HG03097 (cell line): ENCODE measurements around the gene PXDN.
"Not testable (repeated sequence)": the region's sequence is repeated elsewhere in the genome, so short reads cannot be mapped to it uniquely, and the experiment has no call there.

Experiments used
- ATAC-seq: cut with Tn5 transposase; IDR thresholded peaks from one replicate; pipeline ENCODE4 v1.9.1; 2021; ENCODE audit not compliant: unreplicated experiment, low FRiP score

Gene PXDN

DNA sequence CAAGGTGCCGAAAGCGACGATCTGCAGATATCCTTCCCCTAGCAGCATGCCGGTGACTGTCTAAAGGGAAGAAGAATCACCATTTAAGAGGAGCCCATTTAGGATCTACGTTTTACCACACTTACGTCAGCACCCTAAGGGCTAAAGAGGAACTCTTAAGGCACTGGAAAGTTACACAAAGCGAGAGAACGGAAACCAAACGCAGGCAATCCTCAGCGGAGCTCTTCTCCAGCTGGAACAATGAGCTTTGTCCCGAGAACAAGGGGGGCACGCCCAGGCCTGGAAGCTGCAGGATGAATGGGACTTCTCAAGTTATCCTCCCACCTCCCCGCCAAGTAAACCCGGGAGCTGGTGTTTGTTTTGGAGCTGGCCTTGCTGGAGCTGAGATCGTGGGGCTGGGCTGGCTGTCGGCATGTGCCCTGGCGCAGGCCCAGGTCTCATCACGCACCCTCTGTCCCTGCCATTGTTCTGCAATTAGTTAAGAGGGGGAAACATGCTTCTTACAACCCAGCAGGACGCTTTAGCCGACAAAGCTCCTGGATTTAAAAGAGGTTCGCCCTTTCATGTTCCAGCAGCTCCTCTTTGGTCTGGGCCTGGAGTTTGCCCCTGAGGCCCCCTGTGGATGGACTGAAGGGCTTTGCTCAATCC lies 36.4 kb downstream of the PXDN start:
- no peak for ATAC-seq

DNA sequence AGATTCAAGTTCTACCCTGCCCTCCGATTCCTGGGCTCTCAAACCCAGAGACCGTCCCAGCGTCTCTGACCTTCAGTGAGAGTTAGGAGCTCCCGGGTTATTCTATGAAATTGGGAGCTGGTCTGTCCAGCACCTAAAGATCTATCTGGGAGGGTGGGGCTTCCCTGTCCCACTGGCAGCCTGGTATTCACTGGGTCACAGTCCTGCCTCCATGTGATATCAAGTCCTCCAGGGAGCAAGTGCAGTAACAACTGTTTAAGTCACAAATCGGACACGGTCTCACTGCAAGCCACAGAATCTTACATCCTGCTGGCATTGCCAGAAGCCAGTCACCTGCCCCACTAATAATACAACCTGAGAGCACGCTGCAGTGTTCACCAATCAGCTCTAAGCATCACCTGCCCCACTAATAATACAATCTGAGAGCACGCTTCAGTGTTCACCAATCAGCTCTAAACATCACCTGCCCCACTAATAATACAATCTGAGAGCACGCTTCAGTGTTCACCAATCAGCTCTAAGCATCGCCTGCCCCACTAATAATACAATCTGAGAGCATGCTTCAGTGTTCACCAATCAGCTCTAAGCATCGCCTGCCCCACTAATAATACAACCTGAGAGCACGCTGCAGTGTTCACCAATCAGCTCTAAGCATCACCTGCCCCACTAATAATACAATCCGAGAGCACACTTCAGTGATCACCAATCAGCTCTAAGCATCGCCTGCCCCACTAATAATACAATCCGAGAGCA lies 38.0 kb downstream of the PXDN start:
- ATAC-seq = not testable (repeated sequence)

DNA sequence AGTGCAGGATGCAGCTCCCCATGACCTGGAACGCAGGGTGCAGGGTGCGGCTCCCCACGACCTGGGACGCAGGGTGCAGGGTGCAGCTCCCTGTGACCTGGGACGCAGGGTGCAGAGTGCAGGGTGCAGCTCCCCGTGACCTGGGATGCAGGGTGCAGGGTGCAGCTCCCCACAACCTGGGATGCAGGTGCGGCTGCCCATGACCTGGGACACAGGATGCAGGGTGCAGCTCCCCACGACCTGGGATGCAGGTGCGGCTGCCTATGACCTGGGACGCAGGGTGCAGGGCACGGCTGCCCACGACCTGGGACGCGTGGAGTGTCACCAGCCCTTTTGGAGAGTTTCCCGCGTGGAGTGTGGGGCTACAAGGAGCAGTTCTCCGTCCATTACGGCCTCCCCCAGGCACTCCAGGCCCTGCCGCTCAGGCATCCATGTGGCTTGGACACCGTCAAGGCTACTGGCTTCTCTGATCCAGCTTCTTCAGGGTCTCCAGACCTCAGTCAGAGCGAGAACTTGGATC lies 38.7 kb downstream of the PXDN start:
- ATAC-seq = no peak

DNA sequence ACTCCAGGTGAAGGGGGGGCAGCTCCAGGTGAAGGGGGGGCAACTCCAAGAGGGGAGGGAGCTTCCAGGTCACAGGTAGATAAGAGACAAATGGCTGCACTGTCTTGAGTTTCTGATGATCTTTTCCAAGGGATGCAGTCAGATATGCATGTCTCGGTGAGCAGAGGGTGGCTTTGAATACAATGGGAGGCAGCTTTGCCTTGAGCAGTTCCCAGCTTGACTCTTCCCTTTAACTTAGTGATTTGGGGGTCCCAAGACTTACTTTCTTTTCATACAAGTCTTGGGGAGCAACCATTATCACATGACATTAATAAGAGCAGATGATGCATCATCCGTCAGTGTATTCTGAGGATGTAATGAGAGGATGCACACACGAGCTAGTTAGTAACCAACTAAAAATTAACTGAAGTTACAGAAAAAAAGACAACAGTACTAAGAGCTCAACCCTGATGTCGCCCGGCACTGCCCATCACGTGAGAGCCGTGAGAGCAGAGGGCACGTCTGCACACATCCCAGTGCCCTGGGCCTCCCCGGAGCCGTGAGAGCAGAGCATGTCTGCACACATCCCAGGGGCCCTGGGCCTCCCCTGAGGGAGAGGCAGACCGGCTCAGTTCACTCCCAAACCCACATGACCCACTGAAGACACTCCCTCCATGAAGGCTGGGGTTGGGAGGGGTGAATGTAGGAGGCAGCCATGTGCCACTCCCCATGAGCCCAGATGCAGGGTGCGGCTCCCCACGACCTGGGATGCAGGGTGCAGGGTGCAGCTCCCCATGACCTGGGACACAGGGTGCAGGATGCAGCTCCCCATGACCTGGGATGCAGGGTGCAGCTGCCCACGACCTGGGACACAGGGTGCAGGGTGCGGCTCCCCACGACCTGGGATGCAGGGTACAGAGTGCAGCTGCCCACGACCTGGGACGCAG lies 39.4 kb downstream of the PXDN start:
- no peak for ATAC-seq

DNA sequence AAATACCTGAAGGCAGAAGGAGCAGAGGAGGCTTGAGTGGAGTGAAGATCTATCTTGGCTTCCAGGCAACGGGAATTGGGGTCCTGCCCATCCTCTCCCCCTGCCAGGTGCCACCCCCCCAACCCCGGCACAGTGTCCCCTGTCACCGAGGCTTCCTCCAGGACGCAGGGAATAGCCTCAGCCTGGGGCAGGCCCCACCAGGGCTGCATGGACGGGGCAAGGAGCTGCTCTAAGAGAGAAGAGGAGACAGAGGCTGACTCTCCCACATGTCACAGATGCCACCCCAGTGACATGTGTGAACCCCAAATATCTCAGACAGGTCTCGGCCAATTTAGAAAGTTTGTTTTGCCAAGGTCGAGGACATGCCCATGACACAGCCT lies 42.1 kb downstream of the PXDN start:
- ATAC-seq = no peak

DNA sequence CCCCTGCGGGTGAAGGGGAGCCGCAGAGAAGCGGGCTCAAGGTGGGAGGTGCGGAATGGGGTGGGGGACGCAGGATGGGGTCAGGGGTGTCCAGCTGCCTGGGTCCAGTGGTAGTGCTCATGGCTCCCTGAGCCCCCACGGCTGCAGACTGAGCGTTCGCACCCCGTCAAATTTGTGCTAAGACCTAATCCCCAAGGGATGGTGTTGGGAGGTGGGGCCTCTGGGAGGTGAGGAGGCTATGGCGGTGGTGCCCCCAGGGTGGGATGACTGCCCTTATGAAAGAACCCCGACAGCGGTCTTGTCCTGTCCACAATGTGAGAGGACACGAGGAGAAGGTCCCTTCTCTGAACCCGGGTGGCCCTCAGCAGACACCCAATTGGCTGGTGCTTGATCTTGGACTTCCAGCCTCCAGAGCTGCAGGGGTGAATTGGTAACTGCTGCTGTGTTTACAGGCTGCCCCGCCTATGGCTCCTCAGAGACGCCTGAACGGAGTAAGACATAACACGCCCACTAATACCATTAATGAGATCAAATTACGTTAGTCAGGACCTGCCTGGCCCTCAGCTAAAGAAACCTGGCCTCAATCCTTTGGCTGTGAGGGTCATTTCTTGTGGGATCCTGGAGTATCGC lies 42.6 kb downstream of the PXDN start:
- ATAC-seq = no peak

DNA sequence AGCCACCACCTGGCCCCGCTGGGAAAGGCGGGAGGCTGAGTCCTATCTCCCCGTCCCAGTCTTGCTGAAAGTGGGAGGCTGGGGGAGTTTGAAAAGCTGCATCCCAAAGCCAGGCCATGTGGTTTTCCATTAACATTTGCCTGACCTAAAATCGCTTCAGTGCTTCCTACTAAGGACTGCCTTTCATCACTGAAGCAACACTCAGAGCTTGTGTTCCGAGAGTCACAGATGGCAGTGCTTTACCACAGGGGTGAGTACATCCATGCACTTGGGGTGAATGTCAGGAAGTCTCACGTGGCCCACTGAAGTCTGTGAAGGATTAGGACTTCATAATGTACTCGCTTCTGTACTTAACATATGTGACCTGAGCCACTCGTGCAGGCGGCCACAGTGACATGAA lies 43.3 kb downstream of the PXDN start:
- ATAC-seq = no peak

DNA sequence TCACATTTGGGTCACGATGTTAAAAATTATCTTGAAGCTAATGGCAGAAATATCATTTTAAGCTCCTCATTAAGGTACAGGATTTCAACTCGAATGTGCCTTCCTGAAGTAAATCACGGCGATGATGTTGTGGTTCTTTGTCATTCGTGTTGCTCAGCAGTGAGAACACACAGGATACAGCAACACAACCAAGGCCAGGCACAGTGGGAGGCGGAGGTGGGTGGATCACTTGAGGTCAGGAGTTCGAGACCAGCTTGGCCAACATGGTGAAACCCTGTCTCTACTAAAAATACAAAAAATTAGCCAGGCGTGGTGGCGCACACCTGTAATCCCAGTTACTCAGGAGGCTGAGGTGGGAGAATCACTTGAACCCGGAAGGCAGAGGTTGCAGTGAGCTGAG lies 43.9 kb downstream of the PXDN start:
- not testable (repeated sequence) for ATAC-seq

DNA sequence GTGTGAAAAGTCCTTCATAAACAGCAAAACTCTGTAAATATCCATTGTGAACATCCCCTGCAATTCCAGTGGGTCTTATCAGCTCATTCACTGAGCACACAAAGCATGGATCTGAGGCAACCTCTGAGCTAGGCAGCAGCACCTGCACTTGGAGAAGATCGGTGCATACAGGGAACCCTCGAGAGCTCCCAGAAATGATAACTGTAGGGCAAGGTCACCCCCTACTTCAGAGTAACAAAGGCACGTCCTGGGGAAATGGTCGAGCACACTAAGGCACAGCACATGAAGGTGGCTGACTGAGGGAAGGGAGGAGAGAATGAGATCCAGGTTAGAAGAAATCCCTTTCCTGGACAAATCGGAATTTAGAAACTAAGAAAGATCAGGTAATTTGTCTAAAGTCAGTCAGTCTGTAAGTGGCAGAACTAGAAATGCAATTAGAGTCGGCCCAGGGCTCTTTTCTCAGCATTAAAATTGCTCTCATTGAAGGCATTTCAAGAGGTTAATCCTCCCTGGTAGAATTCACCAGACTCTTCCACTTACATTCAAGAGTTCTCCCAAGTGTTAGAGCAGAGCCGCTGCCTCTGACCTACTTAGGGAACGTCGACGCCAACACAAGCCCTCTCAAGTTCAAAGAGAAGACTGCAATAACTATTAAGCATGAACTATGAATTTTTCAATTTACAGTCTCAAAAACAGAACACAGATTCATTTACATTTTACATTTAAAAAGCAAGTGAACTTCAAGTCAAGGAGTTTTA lies 45.9 kb downstream of the PXDN start:
- no peak for ATAC-seq

DNA sequence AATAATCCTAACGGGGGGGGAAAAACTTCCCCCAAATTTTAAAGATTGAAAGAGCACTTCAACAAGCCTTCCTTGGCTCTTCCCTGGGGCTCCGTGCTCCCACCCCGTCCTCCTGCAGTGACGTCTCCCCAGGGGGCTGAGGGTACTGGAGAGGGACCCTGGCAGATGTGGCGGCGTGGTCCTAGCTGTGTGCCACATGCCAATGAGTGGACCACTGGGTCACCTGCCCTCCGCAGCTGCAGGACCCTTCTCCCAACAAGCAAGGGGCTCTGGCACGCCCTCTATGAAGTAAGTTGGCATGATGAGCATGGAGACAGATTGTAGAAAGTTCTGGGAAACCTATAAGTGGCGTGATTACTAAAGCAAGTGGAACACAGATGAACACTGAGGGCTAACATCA lies 46.7 kb downstream of the PXDN start:
- ATAC-seq = no peak

DNA sequence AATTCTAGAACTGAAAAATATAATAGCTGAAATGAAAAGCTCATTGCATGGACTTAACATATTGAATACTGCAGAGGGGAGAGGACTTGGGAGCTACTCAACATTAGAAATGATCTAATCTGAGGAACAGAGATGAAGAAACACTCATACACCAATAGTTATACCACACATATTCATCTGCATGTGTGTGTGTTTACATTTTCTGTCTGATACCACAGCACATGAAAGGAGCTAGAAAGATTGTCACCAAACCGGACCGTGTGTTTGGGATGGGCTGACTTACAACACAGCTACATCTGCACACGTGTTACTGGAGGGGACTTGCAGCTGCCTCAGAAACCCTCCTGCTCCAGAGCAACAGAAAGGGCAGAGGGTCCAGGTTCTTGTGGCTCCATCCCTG lies 47.8 kb downstream of the PXDN start:
- ATAC-seq = no peak

DNA sequence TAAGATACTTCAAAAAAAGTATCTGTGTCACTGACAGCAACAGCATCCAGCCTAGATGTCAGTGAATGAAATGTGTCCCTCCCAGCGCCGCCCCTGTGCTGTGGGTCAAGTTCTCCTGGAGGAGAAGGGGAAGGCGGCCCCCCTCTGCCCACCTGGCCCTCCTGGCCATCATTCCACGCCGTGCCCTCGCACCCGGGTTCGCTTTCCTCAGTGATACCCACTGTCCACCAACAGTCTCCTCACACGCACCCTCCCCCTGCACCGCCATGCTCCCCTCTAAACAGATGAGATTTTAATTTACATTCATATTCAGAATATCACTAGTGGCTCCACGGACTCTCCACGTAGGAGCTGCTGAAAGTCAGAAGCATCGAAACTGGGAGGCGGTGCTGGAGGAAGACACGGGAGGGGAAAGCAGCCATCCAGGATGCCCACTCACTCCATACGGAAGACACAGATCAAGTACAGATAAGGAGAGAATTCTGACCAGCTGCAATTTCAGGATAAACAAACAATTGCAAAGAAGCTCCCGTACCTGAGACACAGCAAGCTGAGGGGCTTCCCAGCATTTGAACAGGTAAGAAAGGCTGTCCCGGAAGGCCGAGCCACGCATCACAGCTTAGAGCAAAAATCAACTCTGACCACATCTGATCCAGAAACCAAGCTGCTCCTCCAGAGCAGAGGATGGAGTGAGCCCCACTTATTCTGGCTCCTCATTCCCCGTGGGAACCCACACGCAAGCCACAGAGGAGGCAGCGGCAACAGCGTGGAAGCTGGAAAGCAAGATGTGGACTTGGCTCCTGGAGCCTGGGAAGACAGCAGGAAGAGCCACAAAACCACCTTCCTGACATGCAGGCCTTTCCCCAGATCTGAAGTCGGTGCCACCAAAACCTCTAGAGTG lies 49.7 kb downstream of the PXDN start:
- ATAC-seq = no peak

DNA sequence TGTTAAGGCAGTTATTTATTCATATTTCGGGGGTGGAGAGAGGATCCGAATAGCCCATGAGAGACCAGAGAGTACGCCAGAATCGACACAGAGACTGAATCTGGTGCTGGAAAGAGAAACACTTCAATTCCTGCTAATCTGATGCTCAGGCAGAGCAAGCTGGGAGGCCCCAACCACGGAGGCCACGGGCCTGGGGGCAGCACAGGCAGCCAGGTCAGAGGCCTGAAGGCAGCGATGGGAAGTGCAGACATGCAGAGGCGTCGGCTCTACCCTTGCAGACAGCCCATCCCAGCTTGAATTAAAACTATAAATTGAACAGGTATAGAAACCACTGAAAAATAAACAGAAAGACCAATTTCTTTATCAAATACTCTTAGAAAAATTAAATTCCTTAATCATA lies 50.6 kb downstream of the PXDN start:
- no peak for ATAC-seq

DNA sequence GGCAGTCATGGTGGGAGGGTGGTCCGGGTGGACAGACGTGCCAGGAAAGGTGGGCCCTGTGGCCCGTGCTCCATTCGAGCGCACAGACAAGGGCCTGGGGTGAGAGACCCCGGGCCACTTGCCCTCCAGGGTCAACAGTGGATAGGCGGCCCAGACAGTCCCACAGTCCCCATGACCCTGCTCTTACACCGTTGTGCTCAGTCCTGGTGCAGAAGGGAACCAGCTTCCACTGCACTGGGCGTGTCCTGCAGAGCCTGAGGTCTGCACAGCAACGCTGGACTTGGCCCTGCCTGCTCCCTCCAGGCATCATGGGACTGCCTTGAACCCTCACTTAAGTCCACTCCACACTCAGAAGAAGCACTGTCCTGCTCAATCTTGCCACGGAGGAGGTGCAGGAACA lies 52.0 kb downstream of the PXDN start:
- no peak for ATAC-seq

DNA sequence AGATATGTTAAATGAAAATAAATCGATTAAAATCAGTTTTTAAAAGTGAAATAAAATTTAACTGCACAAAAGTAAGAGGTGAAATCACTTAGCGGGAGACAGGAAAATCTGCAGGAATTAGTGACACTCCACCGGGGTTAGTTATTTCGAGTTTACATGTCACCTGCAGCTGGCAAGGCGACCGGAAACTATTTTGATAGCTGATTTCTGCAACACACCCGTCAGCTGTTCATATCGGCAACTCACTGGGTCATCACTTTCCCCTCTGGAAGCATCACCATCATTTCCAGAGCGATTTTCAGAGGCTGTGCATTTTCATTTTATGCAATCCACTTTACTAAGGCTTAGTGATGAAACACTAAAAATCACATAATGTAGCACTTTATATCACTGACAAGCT lies 52.9 kb downstream of the PXDN start:
- no peak for ATAC-seq

DNA sequence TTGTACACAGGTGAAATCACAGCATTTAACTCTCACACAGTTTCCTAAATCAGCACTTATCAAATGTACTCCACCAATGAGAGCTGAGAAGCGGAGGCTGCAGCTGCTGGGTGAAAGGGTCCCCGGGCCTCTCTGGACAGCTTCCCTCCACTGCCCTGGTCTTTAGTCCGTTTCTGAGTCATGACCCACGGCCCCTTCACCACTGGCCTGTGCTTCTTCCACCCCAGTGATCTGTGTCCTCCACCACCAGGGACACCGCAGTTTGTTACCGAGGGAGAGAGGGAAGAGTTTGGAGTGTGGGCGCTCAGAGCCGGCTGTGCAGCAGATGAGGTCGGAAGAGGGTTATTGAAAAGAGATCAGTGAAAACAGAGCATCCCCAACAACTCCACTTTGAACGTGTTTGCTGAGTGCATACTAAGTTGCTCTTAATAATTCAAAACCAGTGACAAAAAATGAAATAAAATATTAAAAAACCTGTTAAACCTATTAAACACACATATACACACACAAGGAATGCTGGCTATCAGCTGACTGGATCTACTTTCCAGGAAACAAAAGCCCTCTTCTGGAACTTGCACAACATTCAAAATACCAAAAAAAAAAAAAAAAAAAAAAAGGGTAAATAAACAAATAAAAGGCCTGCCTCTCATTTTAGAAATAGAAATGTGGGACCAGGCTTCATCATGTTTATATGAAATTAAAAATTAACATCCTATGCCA lies 54.1 kb downstream of the PXDN start:
- no peak for ATAC-seq

DNA sequence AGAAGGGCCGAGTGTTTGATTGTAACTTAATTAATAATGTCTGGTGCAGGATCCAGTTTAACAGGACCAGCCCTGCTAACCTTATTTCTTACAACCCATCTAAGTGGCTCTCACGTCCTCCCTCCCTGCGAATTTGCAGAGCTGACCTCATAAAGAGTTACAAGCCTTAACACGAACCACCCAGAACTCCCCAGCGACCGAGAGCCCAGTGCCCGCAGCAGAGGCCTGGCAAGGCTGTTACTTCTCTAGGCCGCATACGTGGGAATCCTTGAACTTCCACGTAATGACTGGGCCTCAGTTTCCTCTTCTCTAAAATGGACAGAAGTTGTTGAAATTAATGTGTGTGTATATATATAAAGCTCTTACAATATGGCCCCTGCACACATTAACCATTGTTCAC lies 55.5 kb downstream of the PXDN start:
- ATAC-seq = no peak

DNA sequence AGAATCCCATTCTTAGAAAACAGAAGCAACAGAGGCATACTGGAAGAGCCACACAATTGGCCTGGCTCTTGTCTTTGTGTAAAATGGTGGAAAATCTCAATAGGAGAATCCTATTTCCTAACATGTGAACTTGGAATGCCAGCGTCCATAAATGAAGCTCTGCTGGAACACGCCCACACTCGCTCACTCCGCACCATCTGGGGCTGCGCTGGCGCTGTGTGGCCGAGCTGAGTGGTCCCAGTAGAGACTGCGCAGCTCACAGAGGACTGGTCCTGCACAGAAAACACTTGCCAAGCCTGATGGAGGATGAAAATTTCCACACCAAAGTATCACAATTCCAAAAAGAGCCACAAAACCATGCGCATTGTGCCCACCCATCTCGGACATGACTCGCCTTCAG lies 56.2 kb downstream of the PXDN start:
- ATAC-seq = no peak
